HG02610 (cell line): ENCODE data around the gene DLGAP4.

Experiments
- ATAC-seq: cut with Tn5 transposase; IDR thresholded peaks from one replicate; pipeline ENCODE4 v1.9.1; 2021; ENCODE audit warnings: mild to moderate bottlenecking, moderate library complexity; ENCODE audit not compliant: unreplicated experiment

Gene DLGAP4

GRCh38 chr20:36320261-36320897, 14.2 kb downstream of the DLGAP4 start:
- no peak for ATAC-seq

- ATAC-seq: no peak
These were observed 15.0 kb downstream of the DLGAP4 start for GRCh38 chr20:36320898-36321695.

GRCh38 chr20:36322131-36322530, 16.0 kb downstream of the DLGAP4 start:
- ATAC-seq: no peak

- no peak for ATAC-seq
These were observed 24.0 kb downstream of the DLGAP4 start for GRCh38 chr20:36330091-36330490.

- no peak for ATAC-seq
These were observed 25.1 kb downstream of the DLGAP4 start for GRCh38 chr20:36331209-36331608.

GRCh38 chr20:36333841-36334240, 27.7 kb downstream of the DLGAP4 start:
- ATAC-seq: no peak

- ATAC-seq: no peak
These were observed 28.4 kb downstream of the DLGAP4 start for GRCh38 chr20:36334281-36335205.

GRCh38 chr20:36335206-36335870, 29.2 kb downstream of the DLGAP4 start:
- ATAC-seq: no peak

GRCh38 chr20:36336204-36336603, 30.1 kb downstream of the DLGAP4 start:
- no peak for ATAC-seq

GRCh38 chr20:36336954-36337704, 31.0 kb downstream of the DLGAP4 start:
- ATAC-seq: no peak

GRCh38 chr20:36337886-36338285, 31.7 kb downstream of the DLGAP4 start:
- no peak for ATAC-seq

GRCh38 chr20:36339646-36340592, 33.8 kb downstream of the DLGAP4 start:
- no peak for ATAC-seq

- no peak for ATAC-seq
These were observed 34.5 kb downstream of the DLGAP4 start for GRCh38 chr20:36340593-36340990.

GRCh38 chr20:36341331-36342020, 35.3 kb downstream of the DLGAP4 start:
- no peak for ATAC-seq

- no peak for ATAC-seq
These were observed 36.4 kb downstream of the DLGAP4 start for GRCh38 chr20:36342331-36343120.

- no peak for ATAC-seq
These were observed 37.5 kb downstream of the DLGAP4 start for GRCh38 chr20:36343641-36344040.

GRCh38 chr20:36344517-36345132, 38.5 kb downstream of the DLGAP4 start:
- ATAC-seq: no peak
